ENCODE data around the gene SRGAP3.

Gene SRGAP3

GRCh38 chr3:9040996-9041395 lies 208.4 kb downstream of the SRGAP3 start:
- DNase-seq = no peak

- no peak for DNase-seq
Observed at GRCh38 chr3:9037144-9037711, 212.2 kb downstream of the SRGAP3 start.

- no peak for DNase-seq
Observed at GRCh38 chr3:9036404-9037131, 212.9 kb downstream of the SRGAP3 start.

GRCh38 chr3:9035961-9036360 lies 213.5 kb downstream of the SRGAP3 start:
- DNase-seq = no peak

DNA sequence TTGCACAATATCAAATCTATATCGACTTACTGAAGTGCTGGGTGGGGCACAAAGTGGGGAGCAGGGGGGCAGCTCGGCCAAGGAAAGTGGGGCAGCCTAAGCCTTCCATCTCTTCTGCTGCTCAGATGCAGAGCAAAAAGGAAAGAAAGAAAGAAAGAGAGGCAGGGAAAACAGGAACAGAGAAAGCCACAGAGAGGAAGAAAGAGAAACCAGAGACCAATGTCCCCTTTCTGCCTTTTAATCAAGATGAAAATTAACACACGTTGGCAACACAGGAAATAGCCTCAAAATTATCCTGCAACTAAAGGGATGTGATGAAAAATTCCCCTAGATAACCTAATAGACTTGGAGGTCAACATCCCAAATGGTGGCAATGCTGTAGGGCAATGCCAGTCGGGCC lies 214.0 kb downstream of the SRGAP3 start:
- no peak for DNase-seq

DNA sequence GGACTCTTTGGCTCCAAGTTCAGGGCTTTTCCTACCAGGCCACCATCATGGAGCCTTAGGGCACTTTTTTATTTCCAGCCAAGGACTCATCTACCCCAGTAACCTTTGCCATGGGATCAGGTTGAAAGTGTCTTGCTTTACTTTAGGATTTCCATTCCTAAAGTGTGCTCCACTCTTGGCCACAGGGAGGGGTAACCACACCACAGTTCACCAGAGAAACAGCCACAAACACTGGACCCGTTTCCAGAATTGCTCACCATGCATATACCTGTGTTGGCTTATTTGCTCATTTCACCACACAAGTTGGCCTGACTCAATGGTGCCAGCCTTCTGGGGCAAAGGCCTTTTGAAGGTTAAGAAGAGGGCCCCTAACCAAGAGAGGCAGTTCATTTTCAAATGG lies 215.6 kb downstream of the SRGAP3 start:
- no peak for DNase-seq

DNA sequence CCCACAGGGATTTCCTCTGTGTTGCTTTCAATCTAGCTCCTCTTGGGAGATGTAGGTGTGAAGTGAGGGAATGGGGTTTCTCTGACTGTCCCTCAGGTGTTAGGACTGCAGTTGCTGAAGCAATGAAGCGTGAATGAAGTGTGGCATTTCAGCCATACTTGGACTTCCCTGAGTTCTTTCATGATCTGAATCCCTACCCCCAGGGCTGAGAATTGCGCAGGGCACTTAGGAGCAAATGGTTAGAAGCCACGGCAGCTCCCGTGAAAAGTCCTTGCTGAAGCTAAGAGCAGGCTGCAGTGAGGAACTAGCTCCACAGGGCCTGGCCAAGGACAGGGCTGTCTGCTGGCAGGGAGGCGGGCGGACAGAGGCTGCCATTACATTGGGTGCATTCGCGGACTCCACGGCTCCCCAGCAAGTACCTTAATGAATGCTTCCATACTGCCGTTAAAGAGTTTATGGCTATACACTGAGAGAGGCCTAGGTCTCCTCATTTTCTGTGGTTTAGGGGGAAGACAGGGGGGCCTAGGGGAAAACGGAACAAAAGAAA lies 217.1 kb downstream of the SRGAP3 start:
- DNase-seq = no peak

DNA sequence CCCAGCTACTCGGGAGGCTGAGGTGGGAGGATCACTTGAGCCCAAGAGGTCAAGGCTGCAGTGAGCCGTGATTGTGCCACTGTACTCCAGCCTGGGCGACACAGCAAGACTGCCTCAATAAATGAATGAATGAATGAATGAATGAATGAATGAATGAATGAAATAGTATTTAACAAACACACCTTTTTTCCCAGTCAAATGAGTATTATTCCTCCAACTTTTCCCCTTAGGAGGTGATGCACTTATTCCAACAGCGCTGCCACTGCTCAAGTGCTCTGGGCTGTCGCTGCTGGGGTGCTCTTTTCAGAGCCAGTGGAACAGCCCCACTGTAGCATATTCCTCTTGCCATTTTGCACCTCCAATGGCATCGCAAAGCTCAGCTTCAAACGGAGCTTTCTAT lies 219.4 kb downstream of the SRGAP3 start:
- DNase-seq = no peak

DNA sequence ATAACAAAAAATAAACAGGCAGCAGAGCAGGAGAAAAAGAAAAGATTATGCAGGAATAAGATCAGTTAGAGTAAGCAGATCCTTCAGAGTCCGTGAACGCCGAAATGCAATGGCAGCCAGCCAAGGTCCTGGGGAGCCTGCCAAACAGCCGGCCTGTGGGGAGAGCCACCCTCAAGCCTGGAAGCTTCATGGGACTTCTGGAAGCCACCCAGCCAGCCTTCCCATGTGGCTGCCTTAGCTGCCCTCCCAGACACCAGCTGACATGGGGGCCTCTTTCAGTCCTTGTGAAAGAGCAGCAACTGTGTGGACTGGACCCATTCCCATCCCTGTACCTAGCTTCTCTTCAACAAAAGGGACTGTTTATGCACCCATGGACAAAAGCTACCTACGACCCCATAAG lies 221.3 kb downstream of the SRGAP3 start:
- DNase-seq = no peak

DNA sequence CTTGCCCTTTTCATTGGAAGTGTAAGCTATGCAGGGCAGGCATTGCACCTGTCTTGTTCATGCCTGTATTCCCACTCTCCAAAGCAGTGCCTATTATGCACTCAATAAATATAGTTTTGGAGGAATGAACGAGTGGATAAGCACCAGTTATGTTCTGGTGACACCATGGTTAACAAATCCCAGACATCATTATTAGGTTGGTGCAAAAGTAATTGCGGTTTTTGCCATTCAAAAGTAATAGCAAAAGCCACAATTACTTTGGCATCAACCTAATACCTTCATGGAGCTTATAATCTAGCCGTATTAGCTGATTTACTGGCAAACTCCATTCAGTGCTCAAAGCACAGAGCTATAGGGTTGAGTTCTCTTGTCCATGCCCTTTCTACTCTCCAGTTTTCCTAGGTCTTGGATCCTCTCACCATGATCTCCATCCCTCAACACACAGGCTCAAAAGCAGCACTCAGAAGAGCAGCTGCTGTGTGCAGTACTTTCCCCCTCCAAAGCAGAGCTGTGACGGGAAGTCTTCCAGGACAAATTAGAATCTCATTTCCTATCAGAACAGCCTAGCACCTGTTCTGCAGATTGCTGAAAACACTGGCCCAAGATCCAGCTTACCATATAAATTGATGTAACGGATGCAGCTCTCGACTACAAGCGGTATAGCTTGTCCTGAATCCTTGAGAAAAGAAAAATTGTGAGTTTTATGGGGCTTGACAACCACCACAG lies 223.0 kb downstream of the SRGAP3 start:
- no peak for DNase-seq

- no peak for DNase-seq
Observed at GRCh38 chr3:9024341-9024740, 225.1 kb downstream of the SRGAP3 start.

DNA sequence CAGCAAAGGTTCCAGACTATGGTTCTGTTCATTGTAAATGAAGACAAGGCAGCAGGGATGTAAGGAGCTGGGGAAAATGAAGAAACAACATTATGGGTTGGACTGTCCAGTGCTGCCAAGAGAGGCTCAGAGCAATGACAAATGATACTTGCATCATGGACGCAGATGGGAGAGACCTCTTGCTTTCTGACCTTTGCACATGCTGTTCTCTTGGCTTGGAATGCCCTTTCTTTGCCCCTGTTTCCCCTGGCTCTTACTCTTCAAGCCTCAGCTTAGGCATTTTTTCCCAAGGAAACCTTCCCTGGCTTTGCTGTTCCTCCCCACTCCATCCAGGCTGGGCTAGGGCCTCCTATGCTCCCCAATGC lies 226.2 kb downstream of the SRGAP3 start:
- no peak for DNase-seq

DNA sequence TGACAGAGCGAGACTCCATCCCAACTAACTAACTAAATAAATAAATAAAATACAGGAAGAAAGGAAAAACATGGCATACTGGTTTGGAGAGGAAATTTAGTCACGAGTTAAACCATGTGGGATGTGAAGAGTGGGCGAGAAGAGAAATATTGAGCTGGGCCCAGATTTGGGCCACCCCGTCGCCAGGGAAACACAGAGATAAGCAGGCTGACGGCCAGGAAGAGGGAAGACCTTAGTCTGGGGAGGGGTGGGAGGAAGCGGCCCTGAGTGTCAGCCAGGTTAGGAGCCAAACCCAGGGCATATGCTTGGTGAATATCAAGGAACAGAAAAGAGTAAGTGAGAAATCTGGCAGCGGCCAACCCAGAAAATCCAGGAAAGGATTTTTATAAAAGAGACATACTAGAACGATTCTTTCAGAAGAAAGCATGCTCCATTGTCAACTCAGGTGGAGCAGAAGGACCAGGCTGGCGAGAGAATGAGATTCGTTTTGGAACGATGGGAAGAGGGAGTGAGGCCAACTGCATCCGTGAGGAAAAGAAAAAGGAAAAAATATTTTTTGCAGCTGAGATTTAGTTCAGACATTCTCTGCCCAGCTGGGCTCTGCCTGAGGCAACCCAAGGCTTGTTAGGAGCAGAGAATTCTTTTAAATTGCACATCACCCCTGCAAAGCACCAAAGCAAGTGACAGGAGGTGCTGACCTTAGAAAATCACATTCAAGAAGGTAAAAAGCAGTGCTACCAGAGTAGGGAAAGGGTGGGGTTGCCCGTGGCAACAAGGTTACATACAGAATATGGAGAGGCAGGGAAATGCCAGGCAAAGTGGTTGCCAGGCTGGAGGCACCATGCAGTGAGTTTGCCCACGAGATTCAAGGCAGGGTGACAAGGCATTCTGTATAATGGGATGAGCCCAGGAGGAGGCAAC lies 226.9 kb downstream of the SRGAP3 start:
- DNase-seq = no peak

GRCh38 chr3:9021271-9022009 lies 228.0 kb downstream of the SRGAP3 start:
- no peak for DNase-seq

GRCh38 chr3:9020426-9020825 lies 229.0 kb downstream of the SRGAP3 start:
- no peak for DNase-seq

DNA sequence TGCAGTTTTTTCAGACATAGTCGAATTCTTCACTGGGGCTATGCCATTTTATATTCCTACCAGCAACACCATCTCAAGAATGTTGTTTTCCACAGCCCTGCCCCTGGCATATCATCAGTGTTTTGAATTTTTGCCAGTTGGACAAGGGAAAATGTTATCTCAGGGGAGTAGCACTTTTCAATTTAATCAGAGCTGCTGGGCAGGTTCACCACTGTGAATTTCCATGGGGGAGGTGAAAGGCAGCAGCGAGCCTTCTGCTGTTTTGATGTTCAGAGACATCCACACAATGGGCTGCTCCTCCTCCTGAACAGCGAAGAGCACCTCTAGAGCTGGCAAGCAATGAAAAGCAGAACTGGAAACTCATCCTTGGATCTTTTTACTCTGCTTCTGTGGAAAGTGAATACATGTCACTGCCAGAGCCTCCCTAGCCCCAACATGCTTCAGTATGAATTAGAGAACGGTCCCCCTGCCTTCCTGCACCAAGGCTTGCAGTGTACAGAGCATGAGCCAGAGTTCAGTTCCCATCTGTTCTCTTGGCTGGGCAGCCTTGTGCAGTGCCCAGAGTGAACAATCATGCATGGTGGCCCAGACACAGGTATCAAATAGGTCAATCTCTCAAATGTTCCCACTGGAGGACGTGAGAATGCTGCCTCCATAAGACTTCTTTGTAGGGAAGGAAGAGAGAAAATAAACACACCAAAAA lies 230.0 kb downstream of the SRGAP3 start:
- no peak for DNase-seq

- no peak for DNase-seq
Observed at GRCh38 chr3:9015250-9015649, 234.2 kb downstream of the SRGAP3 start.

GRCh38 chr3:9013782-9014563 lies 235.5 kb downstream of the SRGAP3 start:
- DNase-seq = no peak

DNA sequence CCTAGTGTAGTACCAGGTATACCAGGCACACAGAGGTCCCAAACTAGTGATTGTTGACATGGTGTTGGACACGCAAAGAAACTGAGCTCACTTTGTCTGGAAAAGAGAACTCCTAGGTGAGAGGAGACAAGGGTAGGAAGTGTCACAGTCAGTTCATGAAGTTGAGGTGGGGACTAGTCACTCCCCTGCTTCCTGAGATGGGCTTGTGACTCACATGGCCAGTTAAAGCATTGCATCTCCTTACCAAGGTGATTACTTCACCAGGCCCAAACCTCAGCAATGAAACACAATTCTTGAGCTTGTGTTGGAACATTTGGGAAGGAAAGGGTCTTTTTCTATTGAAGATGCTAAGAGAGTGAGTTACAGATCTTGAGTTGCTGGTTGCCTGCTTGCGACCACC lies 236.9 kb downstream of the SRGAP3 start:
- DNase-seq = no peak

DNA sequence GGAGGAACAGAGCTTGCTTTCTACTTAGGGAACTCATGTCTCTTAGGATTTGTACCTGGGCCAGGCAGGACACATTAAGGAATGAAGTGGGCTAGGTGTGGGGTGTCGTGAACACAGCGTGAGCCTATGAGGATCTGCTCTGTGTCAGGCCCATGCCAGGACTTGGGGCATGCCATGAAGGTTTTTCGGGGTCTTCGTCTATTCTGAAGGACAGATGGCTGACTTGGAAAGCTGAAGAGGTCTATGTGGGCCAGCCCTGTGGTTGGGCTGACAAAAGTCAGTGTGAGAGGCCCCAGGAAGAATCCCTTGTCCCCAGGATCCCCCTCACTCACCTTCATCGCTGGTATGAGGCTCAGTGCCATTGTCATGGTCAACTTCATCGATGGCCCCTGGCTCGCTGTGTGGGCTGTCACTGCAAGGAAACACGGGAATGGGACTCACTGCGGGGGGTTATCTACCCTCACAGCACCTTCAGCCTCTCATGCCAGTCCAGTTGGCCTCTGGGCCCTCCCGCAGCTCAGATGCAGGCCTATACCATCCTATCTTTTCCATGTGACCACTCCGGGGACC lies 239.4 kb downstream of the SRGAP3 start:
- DNase-seq = no peak

All from activated T-cell treated with anti-CD3 and anti-CD28 coated beads, Interleukin-2, amount 50 U/mL, for 1 hour (primary cell).